Esophagus squamous epithelium (tissue), 5 donors: ENCODE data around the gene ABCC1. TPM values are rescaled to one million over a fixed set of nuclear protein-coding genes. Genes with fewer than 3 reads are reported as not detected.

Experiments
- DNase-seq: peaks from one replicate; lab custom pipeline; 2025; lab: John Stamatoyannopoulos, UW
- H3K27ac ChIP-seq, 4 donors: fragments of 200-600 bp; sonication (generic); one replicate each; pipeline ENCODE4 v1.5.1; 2016 to 2019; ENCODE audit warnings: mild to moderate bottlenecking in 1 of 4
- H3K27me3 ChIP-seq, 4 donors: fragments of 200-600 bp; sonication (generic); 1 replicate in 3 of 4; 2 replicates in 1 of 4; pipeline versions ENCODE4 v1.5.1 to v1.6.0; 2017 to 2021; ENCODE audit warnings: antibody characterized with exemption in 1 of 4
- H3K36me3 ChIP-seq, 3 donors: fragments of 200-600 bp; sonication (generic); one replicate each; pipeline ENCODE4 v1.5.1; 2016 to 2019
- H3K4me1 ChIP-seq, 3 donors: fragments of 200-600 bp; sonication (generic); one replicate each; pipeline ENCODE4 v1.5.1; 2017 to 2019
- H3K4me3 ChIP-seq, 4 donors: fragments of 200-600 bp; sonication (generic); 1 replicate in 3 of 4; 2 replicates in 1 of 4; pipeline ENCODE4 v1.5.1; 2016 to 2019; ENCODE audit warnings: mild to moderate bottlenecking in 2 of 4, moderate library complexity in 1 of 4
- H3K9me3 ChIP-seq, 3 donors: fragments of 200-600 bp; sonication (generic); one replicate each; pipeline ENCODE4 v1.5.1; 2016 to 2019
- POLR2A ChIP-seq, 4 donors: fragments of 450-650 bp; IDR thresholded peaks; one replicate each; pipeline ENCODE4 v1.6.1; 2017; ENCODE audit warnings: antibody characterized with exemption in 4 of 4, mild to moderate bottlenecking in 4 of 4, moderate library complexity in 3 of 4
- WGBS, 2 donors: methylation state at CpG; one replicate each; pipeline ENCODE4 v1.1.5; 2018; 5-methylcytosine and 5-hydroxymethylcytosine counted together
- intact Hi-C: fragments of 100-400 bp; cut with DNase I; formaldehyde crosslinking; loops from one replicate; pipeline ENCODE4 v1.15.0; 2022
- total RNA-seq, 4 donors: library from RNA; depleted of rRNA; stranded (reverse); fragments of >200 nt; gene quantifications; one replicate each; pipeline ENCODE4 v1.1.0, GENCODE V29; 2016
- TF ChIP-seq, protein P1 (sequence below), 6 experiments: fragments of 450-650 bp in 4 of 6; fragments of 200-600 bp in 2 of 6; sonication (generic) in 2 of 6; IDR thresholded peaks; one replicate each; pipeline ENCODE4 v1.5.1; 2016 to 2019; ENCODE audit warnings: antibody characterized with exemption in 6 of 6, mild to moderate bottlenecking in 4 of 6, moderate library complexity in 4 of 6
- donor health status: DM: yes; HTN: yes; CAD: no.

ABCC1 gene
- total RNA-seq, 4 donors from 2014 or later: 22.9 to 56.7 (median 46.9) TPM

DNA sequence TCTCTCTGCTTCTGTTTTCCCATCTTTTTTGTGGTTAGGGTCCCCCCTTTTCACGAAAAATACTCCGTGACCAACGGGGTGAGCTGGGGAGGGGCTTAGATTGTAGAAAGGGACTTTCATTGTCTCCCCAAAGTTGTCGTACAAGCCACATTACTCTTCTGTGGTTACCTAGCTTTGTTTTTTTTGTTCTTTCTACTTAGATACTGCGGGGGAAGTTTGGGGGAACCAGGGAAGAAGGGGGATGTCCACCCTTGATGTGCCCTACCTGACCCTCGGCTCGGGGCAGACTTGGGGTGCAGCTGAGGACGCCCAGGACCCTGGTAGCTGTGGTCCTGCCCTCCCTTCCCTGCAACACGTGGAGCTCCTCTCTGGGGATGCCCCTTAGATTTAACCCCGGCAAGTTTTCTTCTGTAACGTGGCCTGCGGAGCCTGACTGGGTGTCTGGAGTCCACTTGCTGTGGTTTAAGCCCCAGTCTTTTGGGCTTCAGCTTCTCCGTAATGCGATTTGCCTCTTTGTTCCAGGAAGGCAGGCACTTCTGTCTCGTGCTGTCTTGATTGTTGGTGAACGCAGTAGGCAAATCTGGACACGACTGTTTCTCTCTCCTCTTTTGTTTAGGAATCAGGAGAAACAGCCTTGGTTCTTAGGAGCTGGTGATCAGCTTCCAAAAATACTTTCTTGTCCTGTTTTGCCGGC, 892 bp downstream of the ABCC1 start:
- TF ChIP-seq, protein P1, sequence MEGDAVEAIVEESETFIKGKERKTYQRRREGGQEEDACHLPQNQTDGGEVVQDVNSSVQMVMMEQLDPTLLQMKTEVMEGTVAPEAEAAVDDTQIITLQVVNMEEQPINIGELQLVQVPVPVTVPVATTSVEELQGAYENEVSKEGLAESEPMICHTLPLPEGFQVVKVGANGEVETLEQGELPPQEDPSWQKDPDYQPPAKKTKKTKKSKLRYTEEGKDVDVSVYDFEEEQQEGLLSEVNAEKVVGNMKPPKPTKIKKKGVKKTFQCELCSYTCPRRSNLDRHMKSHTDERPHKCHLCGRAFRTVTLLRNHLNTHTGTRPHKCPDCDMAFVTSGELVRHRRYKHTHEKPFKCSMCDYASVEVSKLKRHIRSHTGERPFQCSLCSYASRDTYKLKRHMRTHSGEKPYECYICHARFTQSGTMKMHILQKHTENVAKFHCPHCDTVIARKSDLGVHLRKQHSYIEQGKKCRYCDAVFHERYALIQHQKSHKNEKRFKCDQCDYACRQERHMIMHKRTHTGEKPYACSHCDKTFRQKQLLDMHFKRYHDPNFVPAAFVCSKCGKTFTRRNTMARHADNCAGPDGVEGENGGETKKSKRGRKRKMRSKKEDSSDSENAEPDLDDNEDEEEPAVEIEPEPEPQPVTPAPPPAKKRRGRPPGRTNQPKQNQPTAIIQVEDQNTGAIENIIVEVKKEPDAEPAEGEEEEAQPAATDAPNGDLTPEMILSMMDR (IDR thresholded peaks at IDR 0.05): no peak
- TF ChIP-seq POLR2A (IDR thresholded peaks at IDR 0.05): peak in 2 of 4 donors; percentile 37 to 43
- Histone ChIP-seq H3K27me3 (no peaks in the 10 kb centered on the region), H3K4me3 (peak overlapping the region; percentile 86 to 95 (median 94)), H3K9me3 (no peaks in the 10 kb centered on the region), H3K27ac (peak overlapping the region; percentile 92 to 96 (median 96)), H3K4me1 (peaks cover 18 to 87% (median 47%) of the 10 kb centered on the region in 3 donors), H3K36me3 (no peaks in the 10 kb centered on the region)
- WGBS, 2 donors: 0 to 2% methylated on average over 18 of the region's 18 CpGs
- intact Hi-C loops: no loop called here
- DNase-seq: no peak

DNA sequence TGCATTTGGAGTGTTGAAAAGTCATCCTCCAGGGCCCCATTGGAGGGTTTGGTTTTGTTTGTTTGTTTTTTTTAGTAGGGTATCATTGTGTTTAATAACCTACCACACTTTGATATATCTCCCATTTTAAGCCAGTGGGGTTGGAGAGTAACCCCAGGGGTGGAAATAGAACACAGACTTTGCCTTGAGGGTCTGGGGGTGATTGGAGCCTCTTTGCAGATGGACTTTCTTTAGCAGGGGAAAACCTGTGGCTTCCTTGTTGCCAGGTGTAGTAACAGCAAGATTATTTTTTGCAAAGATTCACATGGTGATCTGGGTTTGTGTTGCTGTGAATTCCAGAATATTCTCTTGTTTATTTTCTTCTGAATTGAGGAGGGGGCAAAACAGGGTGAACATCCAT, 1.5 kb downstream of the ABCC1 start:
- H3K27ac ChIP-seq: peak overlapping the region; percentile 92 to 96 (median 96)
- TF ChIP-seq POLR2A (IDR thresholded peaks at IDR 0.05): no peak
- TF ChIP-seq, protein P1 (IDR thresholded peaks at IDR 0.05): no peak
- H3K27me3 ChIP-seq: no peaks in the 10 kb centered on the region
- peak overlapping the region; percentile 86 to 95 (median 94) for H3K4me3 ChIP-seq
- H3K9me3 ChIP-seq: no peaks in the 10 kb centered on the region
- intact Hi-C loops: no loop called here
- DNase-seq: no peak
- H3K4me1 ChIP-seq: peaks cover 18 to 84% (median 45%) of the 10 kb centered on the region in 3 donors
- H3K36me3 ChIP-seq: no peaks in the 10 kb centered on the region

DNA sequence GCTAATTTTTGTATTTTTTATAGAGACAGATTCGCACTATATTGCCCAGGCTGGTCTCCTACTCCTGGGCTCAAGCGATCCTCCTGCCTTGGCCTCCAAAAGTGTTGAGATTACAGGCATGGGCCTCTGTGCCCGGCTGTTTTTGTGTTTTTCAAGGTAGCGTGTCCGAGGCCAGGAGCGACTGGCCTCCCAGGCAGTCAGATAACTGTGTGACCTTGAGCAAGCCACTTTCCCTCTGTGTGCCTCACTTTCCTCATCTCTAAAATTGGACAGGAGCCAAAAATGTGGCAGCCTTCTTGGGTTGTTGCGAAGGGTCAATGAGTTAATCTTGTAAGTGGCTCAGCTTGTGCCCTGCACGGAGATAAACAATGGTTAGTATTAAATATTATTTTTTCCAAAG, 2.4 kb downstream of the ABCC1 start:
- no peak for TF ChIP-seq POLR2A (IDR thresholded peaks at IDR 0.05)
- TF ChIP-seq, protein P1 (IDR thresholded peaks at IDR 0.05): no peak
- no peaks in the 10 kb centered on the region for H3K36me3 ChIP-seq
- no peak for DNase-seq
- peaks cover 13 to 81% (median 40%) of the 10 kb centered on the region in 3 donors for H3K4me1 ChIP-seq
- H3K27me3 ChIP-seq: no peaks in the 10 kb centered on the region
- H3K27ac ChIP-seq: peak overlapping the region; percentile 44 to 96 (median 78)
- intact Hi-C loops: no loop called here
- H3K4me3 ChIP-seq: peak overlapping the region in 2 of 4 donors; percentile 3 to 95
- no peaks in the 10 kb centered on the region for H3K9me3 ChIP-seq
- WGBS, 2 donors: 65 to 68% methylated on average over 5 to 6 of the region's 8 CpGs

DNA sequence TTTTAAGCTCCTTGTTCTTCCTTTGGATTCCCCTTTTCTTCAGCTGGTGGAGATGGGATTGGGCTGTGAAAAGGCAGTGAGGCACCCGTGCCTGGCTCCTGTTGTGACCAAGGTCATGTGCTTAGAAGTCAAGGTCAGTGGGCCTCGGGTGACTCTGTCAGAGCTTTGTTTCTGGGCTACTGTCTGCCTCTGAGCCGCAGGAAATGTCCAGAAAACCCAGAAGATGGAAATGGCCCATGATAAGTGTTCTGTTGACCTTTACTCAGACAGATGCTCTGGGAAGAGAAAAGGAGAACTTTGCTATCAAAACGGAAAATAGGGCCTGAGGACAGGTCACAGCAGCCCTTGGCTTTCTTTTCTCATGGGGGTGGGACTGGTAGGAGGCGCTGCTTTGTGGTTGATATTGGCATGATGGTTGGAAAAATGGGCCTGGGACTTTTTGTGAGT, 2.9 kb downstream of the ABCC1 start:
- no peak for DNase-seq
- 16 to 33% methylated on average over 4 to 5 of the region's 5 CpGs for WGBS, 2 donors
- no peak for TF ChIP-seq POLR2A (IDR thresholded peaks at IDR 0.05)
- TF ChIP-seq, protein P1 (IDR thresholded peaks at IDR 0.05): no peak
- intact Hi-C loops: no loop called here
- no peaks in the 10 kb centered on the region for H3K27me3 ChIP-seq
- H3K27ac ChIP-seq: peak overlapping the region; percentile 44 to 96 (median 78)
- no peaks in the 10 kb centered on the region for H3K9me3 ChIP-seq
- H3K36me3 ChIP-seq: no peaks in the 10 kb centered on the region
- peaks cover 12 to 81% (median 38%) of the 10 kb centered on the region in 3 donors for H3K4me1 ChIP-seq
- peak overlapping the region in 1 of 4 donors; percentile 95 for H3K4me3 ChIP-seq

DNA sequence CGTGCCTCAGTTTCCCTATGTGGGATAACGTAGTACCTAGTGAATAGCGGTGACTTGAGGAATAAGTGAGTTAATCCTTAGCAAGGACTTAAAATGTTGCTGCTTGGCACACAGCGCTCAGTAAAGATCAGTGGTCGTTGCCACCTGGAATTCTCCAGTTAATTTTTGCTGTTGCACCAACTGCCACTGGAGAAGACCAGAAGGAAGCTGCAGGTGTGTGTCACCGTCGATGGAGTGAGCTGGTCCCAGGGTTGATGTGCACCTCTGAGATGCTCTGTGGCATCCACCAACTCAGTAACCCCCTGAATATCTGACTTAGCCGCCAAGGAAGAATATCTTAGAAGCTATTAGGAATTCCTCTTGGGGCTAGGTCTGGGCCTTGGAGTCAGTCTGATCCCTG, 4.1 kb downstream of the ABCC1 start:
- no peak for TF ChIP-seq POLR2A (IDR thresholded peaks at IDR 0.05)
- TF ChIP-seq, protein P1 (IDR thresholded peaks at IDR 0.05): no peak
- H3K9me3 ChIP-seq: no peaks in the 10 kb centered on the region
- no peaks in the 10 kb centered on the region for H3K36me3 ChIP-seq
- intact Hi-C loops: no loop called here
- H3K4me1 ChIP-seq: peaks cover 12 to 83% (median 38%) of the 10 kb centered on the region in 3 donors
- peak overlapping the region in 2 of 4 donors; percentile 92 to 96 for H3K27ac ChIP-seq
- H3K27me3 ChIP-seq: no peaks in the 10 kb centered on the region
- WGBS, 2 donors: 76 to 83% methylated on average over 8 of the region's 8 CpGs
- no peak for DNase-seq
- H3K4me3 ChIP-seq: no peak overlapping the region
